SU-DHL-6 (cell line): ENCODE data around the gene SMIM10L2A.
A peak's percentile ranks its signal among the peaks of the same experiment; 100 is the strongest.
"Not testable (repeated sequence)": the region's sequence is repeated elsewhere in the genome, so short reads cannot be mapped to it uniquely, and the experiment has no call there.

ENCODE experiments used
- H2AFZ ChIP-seq: fragments of 200-600 bp; sonication (generic); 2 replicates; pipeline ENCODE4 v1.6.1; 2014; ENCODE audit warnings: low read depth, mild to moderate bottlenecking, moderate library complexity, mixed read lengths, antibody characterized with exemption, low read length; ENCODE audit not compliant: severe bottlenecking
- H3F3A ChIP-seq: fragments of 200-600 bp; shearing (Covaris generic); 2 replicates; pipeline ENCODE4 v1.6.0; 2016; ENCODE audit warnings: antibody characterized with exemption, mild to moderate bottlenecking; ENCODE audit not compliant: insufficient read depth
- H3K27ac ChIP-seq: fragments of 200-600 bp; sonication (generic); 2 replicates; pipeline ENCODE4 v1.5.1; 2016; ENCODE audit warnings: low read depth, mild to moderate bottlenecking, low read length, moderate library complexity, mixed read lengths
- H3K27me3 ChIP-seq: fragments of 200-600 bp; sonication (generic), shearing (Covaris generic); 2 replicates; pipeline ENCODE4 v1.6.0; 2014; ENCODE audit warnings: mild to moderate bottlenecking, low read length
- H3K36me3 ChIP-seq: fragments of 200-600 bp; sonication (generic); 2 replicates; pipeline ENCODE4 v1.6.1; 2014; ENCODE audit warnings: mild to moderate bottlenecking, low read length, mixed read lengths
- H3K4me2 ChIP-seq: fragments of 300-600, 200-600 bp; shearing (Covaris generic), sonication (generic); 2 replicates; pipeline ENCODE4 v1.6.0; 2014; ENCODE audit warnings: low read length, low read depth, mild to moderate bottlenecking; ENCODE audit not compliant: poor library complexity, severe bottlenecking
- H3K4me3 ChIP-seq: fragments of 200-600 bp; sonication (generic); 2 replicates; pipeline ENCODE4 v1.5.1; 2014; ENCODE audit warnings: antibody characterized with exemption, low read length, mild to moderate bottlenecking, mixed read lengths; ENCODE audit not compliant: insufficient read depth, poor library complexity, severe bottlenecking
- H3K79me2 ChIP-seq: fragments of 200-600 bp; sonication (generic); 2 replicates; pipeline ENCODE4 v1.6.1; 2014; ENCODE audit warnings: mild to moderate bottlenecking, low read length, moderate library complexity; ENCODE audit not compliant: insufficient read depth
- H3K9ac ChIP-seq: fragments of 200-600 bp; sonication (generic); 2 replicates; pipeline ENCODE4 v1.7.0; 2014; ENCODE audit warnings: mild to moderate bottlenecking, low read length
- H3K9me2 ChIP-seq: fragments of 200-600 bp; sonication (generic); replicated peaks from 2 replicates; pipeline ENCODE4 v1.6.1; 2014; ENCODE audit warnings: low read length; ENCODE audit not compliant: insufficient read depth
- H3K9me3 ChIP-seq: fragments of 200-600 bp; sonication (generic); 2 replicates; pipeline ENCODE4 v1.6.1; 2014; ENCODE audit warnings: low read length, mixed read lengths; ENCODE audit not compliant: insufficient read depth
- H4K20me1 ChIP-seq: fragments of 200-600 bp; sonication (generic); 2 replicates; pipeline ENCODE4 v1.6.1; 2014; ENCODE audit warnings: low read depth, mild to moderate bottlenecking, antibody characterized with exemption, low read length, moderate library complexity, mixed read lengths
- EZH2phosphoT487 ChIP-seq: fragments of 200-600 bp; sonication (generic), shearing (Covaris generic); conservative IDR thresholded peaks from 2 replicates; pipeline ENCODE4 v1.6.1; 2018; ENCODE audit warnings: mild to moderate bottlenecking, antibody characterized with exemption, low read length, moderate library complexity, mixed read lengths
- TF ChIP-seq, protein P1 (sequence below): fragments of 200-600 bp; sonication (generic); IDR thresholded peaks from one replicate; pipeline ENCODE4 v1.5.1; 2017; ENCODE audit warnings: antibody characterized with exemption, mild to moderate bottlenecking, low read length, moderate library complexity; ENCODE audit not compliant: insufficient read depth, poor library complexity, severe bottlenecking

SMIM10L2A gene

DNA sequence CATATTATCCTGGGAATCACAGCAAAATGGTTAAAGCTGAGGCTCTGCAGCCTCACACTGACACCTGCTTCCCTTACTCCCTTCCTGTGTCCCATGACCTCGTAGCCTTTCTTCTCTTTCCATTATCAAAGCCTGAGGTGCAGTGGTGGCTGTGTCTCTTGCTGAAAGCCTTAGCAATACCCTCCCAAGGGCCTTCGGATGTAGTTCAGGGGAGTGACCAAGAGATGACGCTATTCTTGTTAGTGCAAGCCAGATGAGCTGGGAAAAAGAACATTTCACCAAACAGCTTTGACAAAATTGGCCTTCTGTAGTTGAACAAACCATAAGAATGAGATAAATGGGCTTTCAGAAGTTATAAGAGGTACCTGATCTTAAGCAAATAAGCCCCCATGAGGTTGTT, 31.6 kb downstream of the SMIM10L2A start:
- Histone ChIP-seq H3K4me2 (no peak overlapping the region), H3K79me2 (no peaks in the 10 kb centered on the region), H3K9me3 (no peaks in the 10 kb centered on the region), H4K20me1 (no peaks in the 10 kb centered on the region), H3K27ac (no peak overlapping the region), H2AFZ (no peak overlapping the region), H3K9me2 (no peaks in the 10 kb centered on the region), H3K4me3 (no peak overlapping the region), H3K36me3 (no peaks in the 10 kb centered on the region), H3K9ac (no peak overlapping the region), H3K27me3 (no peaks in the 10 kb centered on the region), H3F3A (no peaks in the 10 kb centered on the region)
- TF ChIP-seq, protein P1, sequence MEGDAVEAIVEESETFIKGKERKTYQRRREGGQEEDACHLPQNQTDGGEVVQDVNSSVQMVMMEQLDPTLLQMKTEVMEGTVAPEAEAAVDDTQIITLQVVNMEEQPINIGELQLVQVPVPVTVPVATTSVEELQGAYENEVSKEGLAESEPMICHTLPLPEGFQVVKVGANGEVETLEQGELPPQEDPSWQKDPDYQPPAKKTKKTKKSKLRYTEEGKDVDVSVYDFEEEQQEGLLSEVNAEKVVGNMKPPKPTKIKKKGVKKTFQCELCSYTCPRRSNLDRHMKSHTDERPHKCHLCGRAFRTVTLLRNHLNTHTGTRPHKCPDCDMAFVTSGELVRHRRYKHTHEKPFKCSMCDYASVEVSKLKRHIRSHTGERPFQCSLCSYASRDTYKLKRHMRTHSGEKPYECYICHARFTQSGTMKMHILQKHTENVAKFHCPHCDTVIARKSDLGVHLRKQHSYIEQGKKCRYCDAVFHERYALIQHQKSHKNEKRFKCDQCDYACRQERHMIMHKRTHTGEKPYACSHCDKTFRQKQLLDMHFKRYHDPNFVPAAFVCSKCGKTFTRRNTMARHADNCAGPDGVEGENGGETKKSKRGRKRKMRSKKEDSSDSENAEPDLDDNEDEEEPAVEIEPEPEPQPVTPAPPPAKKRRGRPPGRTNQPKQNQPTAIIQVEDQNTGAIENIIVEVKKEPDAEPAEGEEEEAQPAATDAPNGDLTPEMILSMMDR = no peak

DNA sequence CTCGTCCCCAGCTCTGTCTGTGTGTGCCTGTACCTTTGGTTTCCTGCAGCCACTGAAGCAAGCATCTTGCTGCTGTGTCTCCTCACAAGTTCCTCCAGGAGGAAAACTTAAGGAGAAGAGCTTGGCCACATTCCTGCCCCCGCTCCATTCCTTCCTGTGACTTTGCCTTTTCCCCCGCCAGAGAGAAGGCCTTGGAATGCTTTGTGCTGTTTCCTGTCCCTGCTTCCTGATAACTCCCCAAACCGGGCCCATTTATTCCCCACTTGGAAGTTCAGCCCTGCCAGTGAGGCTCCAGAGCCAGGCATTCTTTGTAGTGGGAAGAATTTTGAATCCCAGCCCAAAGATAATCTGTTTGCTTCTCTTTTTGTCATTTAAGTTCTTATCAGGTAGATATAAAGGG, 33.1 kb downstream of the SMIM10L2A start:
- no peaks in the 10 kb centered on the region for H3F3A ChIP-seq
- no peaks in the 10 kb centered on the region for H3K27me3 ChIP-seq
- no peak overlapping the region for H3K27ac ChIP-seq
- H2AFZ ChIP-seq = no peak overlapping the region
- no peaks in the 10 kb centered on the region for H3K9me2 ChIP-seq
- no peak overlapping the region for H3K4me2 ChIP-seq
- H3K9ac ChIP-seq = no peak overlapping the region
- no peaks in the 10 kb centered on the region for H3K9me3 ChIP-seq
- no peaks in the 10 kb centered on the region for H4K20me1 ChIP-seq
- H3K79me2 ChIP-seq = no peaks in the 10 kb centered on the region
- no peaks in the 10 kb centered on the region for H3K36me3 ChIP-seq
- TF ChIP-seq, protein P1 = no peak
- no peak for TF ChIP-seq EZH2phosphoT487
- no peak overlapping the region for H3K4me3 ChIP-seq

DNA sequence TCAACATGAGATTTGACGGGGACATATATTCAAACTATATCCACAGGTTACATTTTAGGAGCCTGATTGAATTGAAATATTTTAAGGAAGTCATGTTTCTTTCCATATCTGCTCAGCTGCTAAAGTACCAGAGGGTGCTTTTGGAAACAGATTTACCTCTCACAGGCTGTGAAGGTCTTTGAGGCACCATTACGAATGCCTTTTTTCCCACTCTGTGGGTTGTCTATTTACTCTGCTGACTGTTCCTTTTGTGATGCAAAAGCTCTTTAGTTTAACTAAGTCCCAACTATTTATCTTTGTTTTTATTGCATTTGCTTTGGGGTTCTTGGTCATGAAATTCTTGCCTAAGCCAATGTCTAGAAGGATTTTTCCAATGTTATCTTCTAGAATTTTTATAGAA, 40.0 kb downstream of the SMIM10L2A start:
- H3K9ac ChIP-seq, H3K27me3 ChIP-seq, H3K79me2 ChIP-seq, H2AFZ ChIP-seq, H3K4me2 ChIP-seq, H3K9me2 ChIP-seq, H3K9me3 ChIP-seq, H3F3A ChIP-seq, H3K27ac ChIP-seq, H3K36me3 ChIP-seq, H3K4me3 ChIP-seq, H4K20me1 ChIP-seq: not testable (repeated sequence)

DNA sequence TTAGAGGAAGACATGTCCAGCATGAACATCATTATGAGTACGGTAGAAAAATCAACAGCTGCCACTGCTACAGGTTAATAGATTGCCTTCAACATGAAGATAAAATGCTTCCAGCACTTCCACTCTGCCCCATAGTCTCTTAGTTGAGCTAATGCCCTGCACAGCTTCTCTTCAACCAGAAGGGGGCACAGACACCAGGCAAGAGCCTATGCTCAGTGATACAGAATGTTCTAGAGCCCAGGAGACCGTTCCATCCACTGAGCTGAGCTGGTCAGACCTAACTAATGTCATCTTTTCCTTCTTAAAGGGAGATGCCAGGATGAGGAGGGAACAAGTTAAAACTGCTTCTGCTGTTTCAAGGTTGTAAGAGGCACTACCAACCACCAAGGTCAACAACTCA, 42.2 kb downstream of the SMIM10L2A start:
- H3K79me2 ChIP-seq = no peaks in the 10 kb centered on the region
- no peak overlapping the region for H2AFZ ChIP-seq
- H3K36me3 ChIP-seq = no peaks in the 10 kb centered on the region
- H3F3A ChIP-seq = no peaks in the 10 kb centered on the region
- no peak overlapping the region for H3K4me3 ChIP-seq
- H4K20me1 ChIP-seq = no peaks in the 10 kb centered on the region
- TF ChIP-seq EZH2phosphoT487 = no peak
- TF ChIP-seq, protein P1 = peak; percentile 17
- no peak overlapping the region for H3K4me2 ChIP-seq
- no peaks in the 10 kb centered on the region for H3K9me2 ChIP-seq
- H3K27me3 ChIP-seq = no peaks in the 10 kb centered on the region
- H3K27ac ChIP-seq = no peak overlapping the region
- H3K9ac ChIP-seq = no peak overlapping the region
- no peaks in the 10 kb centered on the region for H3K9me3 ChIP-seq
